GM12872 (cell line): Measurements from ENCODE around the gene EHD2.

Experiments used
- CTCF ChIP-seq: IDR thresholded peaks from 3 replicates; pipeline ENCODE4 v1.5.1; 2011; ENCODE audit warnings: low read depth, mild to moderate bottlenecking, low read length, moderate library complexity; ENCODE audit not compliant: insufficient read depth

Gene EHD2

GRCh38 chr19:47757617-47758442 lies 44.6 kb downstream of the EHD2 start:
- no peak for TF ChIP-seq CTCF

GRCh38 chr19:47758443-47758804 lies 45.2 kb downstream of the EHD2 start:
- TF ChIP-seq CTCF = no peak

- no peak for TF ChIP-seq CTCF
Measured at GRCh38 chr19:47760632-47760999, 47.4 kb downstream of the EHD2 start.

GRCh38 chr19:47761566-47761965 lies 48.3 kb downstream of the EHD2 start:
- TF ChIP-seq CTCF = no peak

- TF ChIP-seq CTCF = no peak
Measured at GRCh38 chr19:47762151-47762550, 48.9 kb downstream of the EHD2 start.

- no peak for TF ChIP-seq CTCF
Measured at GRCh38 chr19:47762615-47763308, 49.5 kb downstream of the EHD2 start.

GRCh38 chr19:47765523-47766358 lies 52.5 kb downstream of the EHD2 start:
- TF ChIP-seq CTCF = peak; percentile 91
